GM19438 (cell line): ENCODE measurements around the gene CCDC33.

Experiments
- ATAC-seq: cut with Tn5 transposase; IDR thresholded peaks from one replicate; pipeline ENCODE4 v1.9.1; 2021; ENCODE audit warnings: low read depth; ENCODE audit not compliant: unreplicated experiment

Gene CCDC33

DNA sequence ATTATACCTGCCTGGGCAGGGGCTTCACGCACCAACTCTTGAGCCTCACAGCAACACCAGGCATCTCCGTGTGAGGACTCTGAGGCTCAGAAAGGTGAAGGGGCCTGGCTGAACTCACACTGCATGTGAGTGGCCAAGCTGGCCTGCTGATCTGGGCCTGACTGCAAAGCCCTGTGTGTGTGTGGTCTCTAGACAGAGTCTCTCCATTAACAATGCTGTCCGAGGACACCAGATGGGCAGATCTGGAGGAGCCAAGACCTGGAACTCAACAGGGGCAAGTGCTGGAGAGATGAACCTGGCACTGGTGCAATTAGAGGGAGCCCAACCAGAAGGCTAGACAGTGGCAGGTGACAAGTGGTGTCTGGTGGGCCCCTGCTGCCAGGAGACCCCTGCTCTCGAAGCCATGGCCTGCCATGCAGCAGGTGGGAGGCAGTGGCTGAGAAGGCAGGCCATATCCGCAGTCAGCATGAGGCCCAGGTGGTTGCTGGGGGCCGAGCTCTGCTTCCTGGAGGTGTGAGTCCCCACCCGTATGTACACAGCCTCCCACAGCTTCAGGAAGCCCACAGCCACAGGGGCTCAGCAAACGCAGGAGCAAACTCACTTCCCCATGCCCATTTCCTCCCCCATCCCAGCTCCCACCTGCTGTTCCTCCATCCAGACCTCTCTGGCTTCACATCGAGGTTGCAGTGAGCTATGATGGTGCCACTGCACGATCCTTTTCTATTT is 92.4 kb downstream of the CCDC33 start:
- no peak for ATAC-seq

DNA sequence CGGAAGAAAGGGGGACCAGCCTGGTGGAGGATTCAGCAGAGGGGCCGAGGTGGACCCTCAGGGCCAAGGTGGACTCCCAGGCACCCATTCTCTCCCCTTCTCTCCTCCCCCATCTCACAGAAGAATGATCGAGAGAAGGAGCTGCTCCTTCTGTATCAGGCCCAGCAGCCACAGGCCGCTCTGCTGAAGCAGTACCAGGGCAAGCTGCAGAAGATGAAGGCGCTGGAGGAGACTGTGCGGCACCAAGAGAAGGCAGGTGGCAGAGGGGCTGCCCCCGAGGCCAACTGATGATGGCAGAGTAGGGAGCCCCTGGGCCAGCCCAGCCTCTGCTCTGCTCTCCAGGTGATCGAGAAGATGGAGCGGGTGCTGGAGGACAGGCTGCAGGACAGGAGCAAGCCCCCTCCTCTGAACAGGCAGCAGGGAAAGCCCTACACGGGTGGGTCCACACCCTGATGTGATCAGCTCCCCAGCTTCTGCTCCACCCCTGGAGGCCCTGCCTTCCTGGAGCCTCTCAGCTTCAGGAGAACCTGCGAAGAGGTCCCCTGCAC is 94.8 kb downstream of the CCDC33 start:
- no peak for ATAC-seq

DNA sequence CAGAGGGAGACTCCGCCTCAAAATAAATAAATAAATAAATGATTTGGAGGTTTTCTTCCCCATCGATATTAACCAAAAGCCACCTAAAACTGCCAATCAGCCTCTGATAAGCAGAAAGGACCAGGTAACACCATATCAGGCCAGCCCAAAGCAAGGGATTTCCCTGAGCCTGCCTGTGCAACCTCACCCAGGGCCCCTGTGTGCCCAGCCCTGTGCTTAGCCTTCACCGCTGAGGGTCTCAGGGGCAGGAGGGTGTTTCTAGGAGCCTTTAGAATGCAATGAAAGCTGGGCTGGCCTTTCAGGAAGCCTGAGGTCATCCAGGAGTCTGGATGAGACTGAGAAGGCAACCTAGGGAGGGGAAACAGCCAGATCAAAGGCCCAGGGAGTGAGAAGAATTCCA is 95.9 kb downstream of the CCDC33 start:
- no peak for ATAC-seq

DNA sequence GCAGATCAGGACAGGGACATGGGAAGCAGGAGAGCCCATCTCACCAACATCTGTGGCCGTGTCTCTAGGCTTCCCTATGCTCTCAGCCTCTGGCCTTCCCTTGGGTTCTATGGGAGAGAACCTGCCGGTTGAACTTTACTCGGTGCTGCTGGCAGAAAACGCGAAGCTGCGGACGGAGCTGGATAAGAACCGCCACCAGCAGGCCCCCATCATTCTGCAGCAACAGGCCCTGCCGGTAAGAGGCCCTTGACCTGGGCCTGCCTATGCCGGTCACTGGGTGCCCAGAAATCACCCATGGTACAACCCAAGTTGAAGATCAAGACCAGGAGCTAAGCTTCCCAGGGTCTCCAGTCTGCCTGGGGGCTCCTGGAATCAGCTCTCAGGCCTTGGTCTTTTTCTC is 96.5 kb downstream of the CCDC33 start:
- no peak for ATAC-seq

DNA sequence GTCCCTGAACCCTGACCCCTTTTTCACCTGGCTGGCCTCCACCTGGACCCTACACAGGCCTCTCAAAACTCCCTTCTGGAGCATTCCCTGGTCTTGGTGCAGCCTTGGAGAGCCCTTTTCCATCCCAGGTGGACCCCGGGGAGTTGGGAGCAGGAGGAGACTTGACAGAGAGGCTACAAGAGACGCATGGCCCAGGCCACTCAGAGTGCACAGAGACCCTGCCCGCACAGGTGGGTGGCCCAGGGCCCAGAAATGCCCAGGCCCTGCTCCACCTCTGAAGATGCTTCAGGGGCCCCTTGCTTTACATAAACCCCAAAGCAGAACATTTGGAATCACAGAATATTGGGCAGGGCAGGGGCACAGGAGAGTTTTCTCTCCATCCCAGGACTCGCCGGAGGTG is 97.0 kb downstream of the CCDC33 start:
- ATAC-seq = no peak

DNA sequence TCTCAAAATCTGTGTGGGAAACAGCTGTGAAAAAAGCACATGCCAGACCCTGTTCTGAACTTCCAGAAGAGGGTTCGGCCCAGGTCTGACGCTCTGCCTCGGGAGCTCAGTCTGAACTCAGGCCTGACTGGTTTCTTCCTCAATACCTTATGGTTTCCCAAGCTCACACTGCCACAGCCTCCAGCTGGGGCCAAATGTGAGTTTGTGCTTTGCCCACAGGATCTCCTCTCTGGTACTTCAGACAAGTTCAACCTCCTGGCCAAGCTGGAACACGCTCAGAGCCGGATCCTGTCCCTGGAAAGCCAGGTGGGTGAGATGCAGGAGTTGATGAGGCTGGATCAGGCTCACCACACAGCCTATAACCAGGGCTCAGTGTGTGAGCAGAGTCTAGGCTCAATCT is 97.5 kb downstream of the CCDC33 start:
- no peak for ATAC-seq

DNA sequence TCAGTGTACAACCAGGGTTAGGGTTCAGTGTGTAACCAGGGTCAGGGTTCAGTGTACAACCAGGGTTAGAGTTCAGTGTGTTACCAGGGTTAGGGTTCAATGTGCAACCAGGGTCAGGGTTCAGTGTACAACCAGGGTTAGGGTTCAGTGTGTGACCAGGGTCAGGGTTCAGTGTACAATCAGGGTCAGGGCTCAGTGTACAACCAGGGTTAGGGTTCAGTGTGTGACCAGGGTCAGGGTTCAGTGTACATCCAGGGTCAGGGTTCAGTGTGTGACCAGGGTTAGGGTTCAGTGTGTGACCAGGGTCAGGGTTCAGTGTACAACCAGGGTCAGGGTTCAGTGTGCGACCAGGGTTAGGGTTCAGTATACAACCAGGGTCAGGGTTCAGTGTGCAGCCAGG is 98.0 kb downstream of the CCDC33 start:
- ATAC-seq = no peak

DNA sequence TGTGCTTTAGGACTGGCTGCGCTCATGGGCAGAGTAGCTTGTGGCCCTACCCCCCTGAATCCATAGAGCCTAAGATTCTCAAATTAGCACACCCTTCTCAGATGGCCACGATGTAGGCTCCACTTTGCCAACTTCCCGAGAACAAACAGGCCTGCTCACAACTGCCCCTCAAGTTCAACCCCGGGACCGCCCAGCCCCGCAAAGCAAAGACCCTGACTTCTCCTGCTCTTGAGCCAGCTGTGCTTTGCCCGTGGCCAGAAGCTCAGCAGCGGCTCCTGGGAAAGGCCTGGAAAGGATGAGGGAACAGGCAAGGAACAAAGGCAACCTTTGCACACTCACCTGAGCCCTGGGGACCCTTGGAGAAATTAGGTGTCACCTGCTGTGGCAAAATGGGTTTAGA is 99.3 kb downstream of the CCDC33 start:
- ATAC-seq = no peak

DNA sequence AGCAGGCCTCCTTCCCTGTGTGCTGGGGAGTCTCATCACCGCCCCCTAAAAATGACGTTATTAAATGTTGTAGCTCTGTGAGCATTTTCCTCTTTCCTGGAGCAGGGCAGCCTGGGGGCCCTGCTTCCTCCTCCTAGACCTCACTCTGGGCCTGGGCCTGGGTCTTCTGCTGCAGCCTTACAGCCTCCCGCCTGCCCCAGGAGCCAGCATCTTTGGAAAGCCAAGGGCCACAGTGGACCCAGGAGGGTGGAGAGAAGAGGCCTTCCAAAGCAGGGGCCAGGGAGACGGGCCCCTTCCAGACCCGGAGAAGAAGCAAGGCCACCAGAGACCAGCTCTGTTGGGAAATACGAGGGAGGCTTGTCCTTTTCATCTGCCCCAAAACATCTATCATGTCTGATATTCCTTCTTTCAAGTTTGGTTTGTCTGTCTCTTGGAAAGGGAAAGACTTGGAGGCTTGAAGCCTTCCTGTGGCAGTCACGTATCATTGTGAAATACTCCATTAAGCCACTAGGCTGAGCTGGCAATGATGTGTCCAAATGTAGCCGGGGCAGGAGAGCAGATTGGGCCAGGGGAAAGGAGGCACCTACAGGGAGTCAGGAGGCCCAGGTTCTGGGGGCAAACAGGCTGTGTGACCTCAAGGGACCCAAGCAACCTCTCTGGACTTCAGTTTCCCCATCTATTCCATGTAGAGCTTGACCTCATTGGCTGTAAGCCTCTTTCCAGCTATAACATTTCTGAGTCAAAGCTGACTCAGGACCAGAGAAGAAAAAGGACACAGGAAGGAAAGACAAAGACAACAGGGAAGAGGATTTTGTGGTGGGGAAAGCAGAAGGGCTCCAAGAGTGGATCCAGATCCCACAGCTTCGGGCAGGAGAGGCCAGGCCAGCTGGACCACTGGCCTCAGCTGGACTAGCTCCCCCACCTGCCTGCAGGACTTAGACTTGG is 100.2 kb downstream of the CCDC33 start:
- no peak for ATAC-seq

DNA sequence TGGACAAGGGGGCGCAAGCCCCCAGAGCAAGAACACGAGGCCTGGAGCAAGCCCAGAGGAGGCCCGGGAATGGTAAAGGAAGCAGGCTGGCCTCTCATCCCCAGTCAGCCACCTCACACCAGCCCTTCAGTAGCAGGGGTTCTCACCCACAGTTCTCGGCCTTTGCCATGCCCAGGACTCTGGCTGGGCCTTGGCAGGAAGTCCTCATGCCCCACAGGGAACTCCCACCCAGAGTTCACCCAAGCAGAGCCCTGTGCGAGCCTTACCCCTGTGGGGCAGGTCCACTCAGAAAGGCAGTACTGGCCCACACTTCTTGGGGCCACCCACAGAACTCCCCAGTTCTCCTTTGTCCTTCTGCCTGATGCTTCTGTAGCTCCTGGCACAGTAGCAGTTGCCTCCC is 101.0 kb downstream of the CCDC33 start:
- ATAC-seq = no peak

DNA sequence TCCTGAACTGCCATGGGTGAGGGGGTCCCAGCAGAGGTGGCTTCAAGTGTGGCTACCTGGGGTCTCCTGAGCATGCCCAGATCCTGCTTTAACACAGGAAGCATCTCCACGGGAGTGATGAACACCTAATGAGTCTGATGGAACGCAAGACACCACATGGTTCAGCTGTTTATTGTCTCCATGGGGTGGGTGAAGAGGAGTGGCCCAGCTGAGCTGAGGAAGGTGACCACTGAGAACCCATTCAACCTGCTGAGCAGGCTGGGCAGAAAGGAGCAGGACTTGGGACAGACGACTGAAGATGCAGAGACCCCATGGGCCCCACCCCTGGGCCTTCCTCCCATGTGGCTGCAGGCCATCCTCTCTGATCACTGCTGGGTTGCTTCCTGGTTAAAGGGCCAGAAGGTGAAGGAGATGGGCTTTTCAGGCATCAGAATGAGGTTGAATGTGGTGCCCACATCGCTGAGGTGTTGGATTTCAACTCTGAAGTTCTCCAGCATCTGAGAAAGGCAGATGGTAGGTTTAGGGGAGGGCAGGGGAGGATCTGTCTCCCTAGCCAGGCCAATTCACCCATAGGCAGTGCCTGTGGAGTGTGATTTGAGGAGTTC is 101.6 kb downstream of the CCDC33 start:
- ATAC-seq = no peak

DNA sequence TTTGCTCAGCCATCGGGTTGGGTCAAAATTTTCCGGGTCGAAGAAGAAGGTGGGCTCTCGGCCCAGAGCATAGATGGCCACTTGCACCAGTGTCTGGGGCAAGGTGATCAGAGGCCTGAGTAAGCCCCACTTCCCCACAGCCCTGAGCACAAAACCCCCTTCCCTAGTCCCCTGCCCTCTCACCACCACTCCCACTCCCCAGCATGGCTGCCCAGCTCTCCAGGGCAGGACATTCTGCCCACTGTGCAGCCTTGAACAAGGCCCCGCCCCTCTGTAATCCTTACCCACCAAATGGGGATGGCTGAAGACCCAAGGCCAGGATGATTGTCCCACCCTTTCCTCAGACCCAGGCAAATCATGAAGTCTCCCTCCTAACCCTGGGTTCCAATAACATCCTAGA is 102.5 kb downstream of the CCDC33 start:
- no peak for ATAC-seq

DNA sequence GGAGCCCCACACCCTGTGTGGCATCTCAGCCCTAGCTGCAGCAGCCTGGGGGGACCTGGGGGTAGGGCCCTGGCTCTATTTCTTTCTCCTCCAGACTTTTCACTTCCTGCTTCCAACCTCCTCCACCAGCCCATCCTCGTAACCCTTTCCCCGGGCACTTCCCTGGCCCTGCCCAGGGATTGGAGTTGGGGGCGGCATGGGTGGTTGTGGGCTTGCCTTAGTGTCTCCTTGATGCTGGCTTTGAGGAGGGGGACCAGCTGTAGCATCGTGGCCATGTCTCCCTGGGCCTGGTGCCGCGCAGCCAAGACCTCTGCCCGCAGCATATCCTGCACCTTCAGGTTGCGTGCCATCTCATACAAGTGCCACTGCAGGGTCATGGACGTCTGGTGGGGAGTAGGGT is 103.2 kb downstream of the CCDC33 start:
- ATAC-seq = no peak

DNA sequence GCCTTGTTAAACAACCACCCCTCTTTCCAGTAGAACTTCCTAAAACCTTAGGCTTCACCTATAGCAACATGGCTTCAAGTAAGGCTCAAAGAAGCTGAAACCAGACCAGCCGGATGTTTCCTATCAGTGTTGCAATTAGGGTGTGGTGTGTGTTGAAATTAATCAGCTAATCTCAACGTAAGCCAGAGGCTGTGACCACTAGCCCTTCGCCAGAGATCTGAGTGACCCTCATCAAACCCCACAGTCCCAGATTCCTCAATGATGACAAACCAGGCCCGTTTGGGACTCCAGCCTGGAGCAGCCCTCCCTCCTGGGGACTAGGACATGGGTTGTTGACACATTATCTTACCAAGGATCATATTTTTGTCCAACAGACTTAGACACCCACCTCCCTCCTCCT is 104.0 kb downstream of the CCDC33 start:
- no peak for ATAC-seq

DNA sequence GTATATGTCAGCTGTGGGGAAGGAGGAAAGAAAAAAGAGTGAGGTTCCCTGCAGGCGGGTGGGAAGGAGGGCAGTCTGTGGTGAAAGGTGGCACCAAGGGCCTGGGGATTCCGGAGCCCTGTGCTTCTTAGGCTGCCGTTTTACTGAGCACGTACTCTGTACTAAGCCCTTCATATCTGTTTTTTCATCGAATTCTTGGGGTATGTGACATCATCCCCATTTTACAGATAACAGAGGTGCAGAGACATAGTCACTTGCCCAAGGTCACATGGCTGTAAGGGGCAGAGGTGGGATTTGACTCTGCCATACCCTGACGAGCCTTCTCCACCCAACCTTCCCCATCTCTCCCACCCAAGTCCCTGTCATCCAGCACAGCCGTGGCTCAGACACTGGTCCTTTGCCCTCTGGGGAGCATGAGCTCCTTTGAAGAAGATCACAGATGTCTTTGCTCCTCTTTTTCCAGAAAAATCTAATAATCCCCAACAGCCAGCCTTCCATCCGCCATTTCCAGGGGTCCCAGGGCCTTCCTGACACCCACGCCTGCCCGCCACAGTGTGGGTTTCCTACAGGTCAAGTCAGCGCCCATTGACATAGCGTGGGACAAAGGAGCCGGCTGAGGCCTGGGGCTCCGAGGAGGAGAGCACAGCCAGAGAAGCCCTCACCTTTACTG is 107.1 kb downstream of the CCDC33 start:
- ATAC-seq = no peak

DNA sequence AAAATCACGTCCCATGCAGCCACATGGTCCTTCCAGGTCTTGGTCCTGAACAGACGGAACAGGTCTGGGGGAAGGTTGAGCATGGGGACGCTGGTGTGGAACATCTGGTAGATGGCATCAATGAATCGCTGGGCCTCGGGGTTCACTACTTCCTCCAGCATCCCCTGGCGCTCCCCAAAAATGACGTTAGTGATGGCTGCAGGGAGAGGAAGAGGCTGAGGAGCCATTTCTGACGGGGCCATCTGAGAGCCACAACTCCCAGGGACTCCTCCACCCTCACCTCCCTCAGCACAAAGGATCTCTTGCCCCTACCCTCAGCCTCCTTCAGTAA is 107.6 kb downstream of the CCDC33 start:
- ATAC-seq = no peak

DNA sequence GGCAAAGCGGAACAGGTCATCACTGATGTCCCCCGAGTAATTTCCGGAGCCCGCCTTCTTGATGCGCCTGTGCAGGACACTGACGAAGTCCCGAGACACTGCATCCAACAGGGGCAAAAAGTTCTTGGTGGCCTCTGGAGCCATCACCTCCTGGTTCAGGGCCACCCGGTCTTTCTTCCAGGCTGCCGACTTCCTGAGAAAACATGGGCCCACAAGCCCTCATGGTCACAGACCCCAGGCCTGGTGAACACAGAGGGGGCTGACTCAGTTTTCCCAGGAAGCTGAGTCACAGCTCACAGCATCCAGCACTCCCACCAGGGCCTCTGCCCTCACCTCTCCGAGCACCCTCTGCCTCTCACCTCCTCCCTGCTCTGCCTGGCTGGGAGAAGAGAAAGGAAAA is 108.9 kb downstream of the CCDC33 start:
- no peak for ATAC-seq

DNA sequence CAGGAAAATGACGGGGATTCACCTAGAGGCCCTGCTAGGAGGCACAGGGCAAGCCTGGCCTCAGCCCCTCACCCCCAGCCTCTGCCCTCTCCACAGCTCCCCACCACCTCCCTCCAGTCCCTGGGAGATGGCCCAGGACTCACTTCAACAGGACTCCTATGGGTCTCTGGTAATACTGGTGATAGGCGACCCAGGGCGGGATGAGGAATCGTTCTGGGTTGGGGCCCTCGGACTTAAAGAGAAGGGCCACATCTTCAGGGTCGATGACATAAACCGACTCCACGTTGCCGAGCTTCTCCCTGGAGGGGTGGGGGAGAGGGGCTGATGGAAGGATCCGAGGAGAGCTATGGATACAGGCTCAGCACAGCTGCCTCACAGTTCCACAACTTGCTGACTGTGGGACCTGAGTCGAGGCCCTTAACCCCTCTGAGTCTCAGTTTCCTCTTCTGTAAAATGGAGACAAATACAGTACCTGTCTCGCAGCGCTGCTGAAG is 111.7 kb downstream of the CCDC33 start:
- no peak for ATAC-seq

DNA sequence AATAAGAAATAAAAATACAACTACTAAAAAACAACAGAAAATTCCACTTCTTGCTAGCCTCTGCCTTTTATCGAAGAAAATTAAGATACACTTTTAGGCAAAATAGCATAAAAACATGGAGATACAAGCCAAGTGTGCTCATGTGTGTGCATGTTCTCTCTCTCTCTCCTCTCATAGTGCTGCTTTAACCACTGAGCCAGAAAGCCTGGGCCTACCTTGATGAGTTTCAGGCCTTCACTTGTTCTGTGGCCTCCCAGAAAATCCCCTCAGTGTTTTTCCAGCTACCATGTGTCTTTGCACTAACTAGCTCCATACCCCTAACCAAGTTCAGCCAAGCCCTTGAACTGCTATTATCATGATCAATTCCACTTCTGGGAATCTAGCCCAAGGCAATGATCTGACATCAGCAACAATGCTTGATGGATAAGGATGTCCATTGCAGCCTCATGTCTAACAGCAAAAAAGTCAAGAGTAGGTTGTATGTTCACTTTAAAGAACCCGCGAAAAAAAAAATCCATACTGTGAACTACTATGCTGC is 113.2 kb downstream of the CCDC33 start:
- ATAC-seq = no peak
